NCI-H2107 treated with DMSO at 0.1 percent for 48 hours (cell line): ENCODE results near the gene UNK.
"Not testable (repeated sequence)": the region's sequence is repeated elsewhere in the genome, so short reads cannot be mapped to it uniquely, and the experiment has no call there.

Source experiments
- DNase-seq: peaks from one replicate; lab custom pipeline; 2025; ENCODE audit not compliant: unreplicated experiment; lab: John Stamatoyannopoulos, UW

Gene UNK

GRCh38 chr17:75771334-75772281, 13.0 kb upstream of the UNK start:
- no peak for DNase-seq

- no peak for DNase-seq
Observed at GRCh38 chr17:75773121-75773807, 11.3 kb upstream of the UNK start.

- DNase-seq = no peak
Observed at GRCh38 chr17:75773808-75774470, 10.7 kb upstream of the UNK start.

GRCh38 chr17:75774471-75774990, 10.1 kb upstream of the UNK start:
- DNase-seq = no peak

GRCh38 chr17:75774991-75775668, 9.5 kb upstream of the UNK start:
- no peak for DNase-seq

GRCh38 chr17:75776386-75777295, 8.0 kb upstream of the UNK start:
- DNase-seq = no peak

GRCh38 chr17:75777296-75777922, 7.2 kb upstream of the UNK start:
- no peak for DNase-seq

GRCh38 chr17:75778066-75778860, 6.3 kb upstream of the UNK start:
- not testable (repeated sequence) for DNase-seq

GRCh38 chr17:75778861-75779249, 5.8 kb upstream of the UNK start:
- DNase-seq = peak; percentile 44

- DNase-seq = peak; percentile 98
Observed at GRCh38 chr17:75779250-75779986, 5.2 kb upstream of the UNK start.

- no peak for DNase-seq
Observed at GRCh38 chr17:75779987-75780889, 4.4 kb upstream of the UNK start.

- DNase-seq = no peak
Observed at GRCh38 chr17:75783069-75783783, 1.4 kb upstream of the UNK start.

- peak; percentile 67 for DNase-seq
Observed at GRCh38 chr17:75783803-75784472, 668 bp upstream of the UNK start.

GRCh38 chr17:75785016-75785890, 647 bp downstream of the UNK start:
- DNase-seq = peak; percentile 84

GRCh38 chr17:75791254-75791653, 6.6 kb downstream of the UNK start:
- no peak for DNase-seq
